ENCODE results near the gene VPS54.

GRCh38 chr2:63879876-63880433 lies 139.3 kb downstream of the VPS54 start:
- TF ChIP-seq, protein P1, sequence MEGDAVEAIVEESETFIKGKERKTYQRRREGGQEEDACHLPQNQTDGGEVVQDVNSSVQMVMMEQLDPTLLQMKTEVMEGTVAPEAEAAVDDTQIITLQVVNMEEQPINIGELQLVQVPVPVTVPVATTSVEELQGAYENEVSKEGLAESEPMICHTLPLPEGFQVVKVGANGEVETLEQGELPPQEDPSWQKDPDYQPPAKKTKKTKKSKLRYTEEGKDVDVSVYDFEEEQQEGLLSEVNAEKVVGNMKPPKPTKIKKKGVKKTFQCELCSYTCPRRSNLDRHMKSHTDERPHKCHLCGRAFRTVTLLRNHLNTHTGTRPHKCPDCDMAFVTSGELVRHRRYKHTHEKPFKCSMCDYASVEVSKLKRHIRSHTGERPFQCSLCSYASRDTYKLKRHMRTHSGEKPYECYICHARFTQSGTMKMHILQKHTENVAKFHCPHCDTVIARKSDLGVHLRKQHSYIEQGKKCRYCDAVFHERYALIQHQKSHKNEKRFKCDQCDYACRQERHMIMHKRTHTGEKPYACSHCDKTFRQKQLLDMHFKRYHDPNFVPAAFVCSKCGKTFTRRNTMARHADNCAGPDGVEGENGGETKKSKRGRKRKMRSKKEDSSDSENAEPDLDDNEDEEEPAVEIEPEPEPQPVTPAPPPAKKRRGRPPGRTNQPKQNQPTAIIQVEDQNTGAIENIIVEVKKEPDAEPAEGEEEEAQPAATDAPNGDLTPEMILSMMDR (IDR thresholded peaks at IDR 0.05): no peak
- TF ChIP-seq POLR2A (IDR thresholded peaks at IDR 0.05) (no peak), POLR2AphosphoS5 (IDR thresholded peaks at IDR 0.05) (no peak), EP300 (IDR thresholded peaks at IDR 0.05) (no peak)

Data from suprapubic skin (tissue), 4 donors.